Esophagus muscularis mucosa (tissue), 4 donors: ENCODE data around the gene SLC16A3.
A peak's percentile ranks its signal among the peaks of the same experiment; 100 is the strongest.

ENCODE experiments used
- EP300 ChIP-seq: sonication (generic); formaldehyde crosslinking; IDR thresholded peaks from one replicate; pipeline ENCODE4 v1.6.1; 2017; ENCODE audit warnings: antibody characterized with exemption
- POLR2A ChIP-seq: fragments of 450-650 bp; IDR thresholded peaks from one replicate; pipeline ENCODE4 v1.6.1; 2017; ENCODE audit warnings: antibody characterized with exemption, moderate library complexity, mild to moderate bottlenecking, low read depth
- POLR2AphosphoS5 ChIP-seq, 2 donors: sonication (generic); formaldehyde crosslinking; IDR thresholded peaks; one replicate each; pipeline ENCODE4 v1.6.1; 2017; ENCODE audit warnings: antibody characterized with exemption in 2 of 2
- TF ChIP-seq, protein P1 (sequence below), 3 experiments: fragments of 200-600 bp in 2 of 3; fragments of 450-650 bp in 1 of 3; sonication (generic) in 2 of 3; IDR thresholded peaks; one replicate each; pipeline ENCODE4 v1.5.1; 2017 to 2019; ENCODE audit warnings: antibody characterized with exemption in 3 of 3, mild to moderate bottlenecking in 2 of 3, moderate library complexity in 1 of 3

DNA sequence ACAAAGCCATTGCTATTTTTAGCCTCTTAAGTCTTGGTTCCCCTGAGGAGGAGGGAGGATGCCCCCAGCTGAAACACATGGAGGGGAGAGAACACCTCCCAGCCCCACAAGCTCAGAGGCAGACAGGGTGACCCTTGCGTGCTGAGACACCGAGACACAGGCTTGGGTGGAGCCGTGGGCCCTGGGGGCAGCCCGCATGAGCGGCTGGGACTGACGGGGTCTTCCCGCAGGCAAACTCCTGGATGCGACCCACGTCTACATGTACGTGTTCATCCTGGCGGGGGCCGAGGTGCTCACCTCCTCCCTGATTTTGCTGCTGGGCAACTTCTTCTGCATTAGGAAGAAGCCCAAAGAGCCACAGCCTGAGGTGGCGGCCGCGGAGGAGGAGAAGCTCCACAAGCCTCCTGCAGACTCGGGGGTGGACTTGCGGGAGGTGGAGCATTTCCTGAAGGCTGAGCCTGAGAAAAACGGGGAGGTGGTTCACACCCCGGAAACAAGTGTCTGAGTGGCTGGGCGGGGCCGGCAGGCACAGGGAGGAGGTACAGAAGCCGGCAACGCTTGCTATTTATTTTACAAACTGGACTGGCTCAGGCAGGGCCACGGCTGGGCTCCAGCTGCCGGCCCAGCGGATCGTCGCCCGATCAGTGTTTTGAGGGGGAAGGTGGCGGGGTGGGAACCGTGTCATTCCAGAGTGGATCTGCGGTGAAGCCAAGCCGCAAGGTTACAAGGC, 9.8 kb downstream of the SLC16A3 start:
- TF ChIP-seq, protein P1, sequence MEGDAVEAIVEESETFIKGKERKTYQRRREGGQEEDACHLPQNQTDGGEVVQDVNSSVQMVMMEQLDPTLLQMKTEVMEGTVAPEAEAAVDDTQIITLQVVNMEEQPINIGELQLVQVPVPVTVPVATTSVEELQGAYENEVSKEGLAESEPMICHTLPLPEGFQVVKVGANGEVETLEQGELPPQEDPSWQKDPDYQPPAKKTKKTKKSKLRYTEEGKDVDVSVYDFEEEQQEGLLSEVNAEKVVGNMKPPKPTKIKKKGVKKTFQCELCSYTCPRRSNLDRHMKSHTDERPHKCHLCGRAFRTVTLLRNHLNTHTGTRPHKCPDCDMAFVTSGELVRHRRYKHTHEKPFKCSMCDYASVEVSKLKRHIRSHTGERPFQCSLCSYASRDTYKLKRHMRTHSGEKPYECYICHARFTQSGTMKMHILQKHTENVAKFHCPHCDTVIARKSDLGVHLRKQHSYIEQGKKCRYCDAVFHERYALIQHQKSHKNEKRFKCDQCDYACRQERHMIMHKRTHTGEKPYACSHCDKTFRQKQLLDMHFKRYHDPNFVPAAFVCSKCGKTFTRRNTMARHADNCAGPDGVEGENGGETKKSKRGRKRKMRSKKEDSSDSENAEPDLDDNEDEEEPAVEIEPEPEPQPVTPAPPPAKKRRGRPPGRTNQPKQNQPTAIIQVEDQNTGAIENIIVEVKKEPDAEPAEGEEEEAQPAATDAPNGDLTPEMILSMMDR (IDR thresholded peaks at IDR 0.05): no peak
- TF ChIP-seq POLR2A (no peak), EP300 (no peak), POLR2AphosphoS5 (IDR thresholded peaks at IDR 0.05) (peak; percentile 76)
